GM18508 (cell line): ENCODE results near the gene IL11.
"Not testable (repeated sequence)": the region's sequence is repeated elsewhere in the genome, so short reads cannot be mapped to it uniquely, and the experiment has no call there.

ENCODE experiments used
- ATAC-seq: cut with Tn5 transposase; IDR thresholded peaks from one replicate; pipeline ENCODE4 v1.9.1; 2021; ENCODE audit warnings: moderate number of reproducible peaks; ENCODE audit not compliant: insufficient read depth, unreplicated experiment

IL11 gene

GRCh38 chr19:55339105-55339888 lies 31.0 kb downstream of the IL11 start, which contains the start of gene KMT5C:
Gene KMT5C (plus strand): TSS chr19:55339876. CDS start chr19:55341937, 2,061 bp downstream.
- ATAC-seq = peak; percentile 81

GRCh38 chr19:55336101-55336500 lies 34.2 kb downstream of the IL11 start:
- no peak for ATAC-seq

DNA sequence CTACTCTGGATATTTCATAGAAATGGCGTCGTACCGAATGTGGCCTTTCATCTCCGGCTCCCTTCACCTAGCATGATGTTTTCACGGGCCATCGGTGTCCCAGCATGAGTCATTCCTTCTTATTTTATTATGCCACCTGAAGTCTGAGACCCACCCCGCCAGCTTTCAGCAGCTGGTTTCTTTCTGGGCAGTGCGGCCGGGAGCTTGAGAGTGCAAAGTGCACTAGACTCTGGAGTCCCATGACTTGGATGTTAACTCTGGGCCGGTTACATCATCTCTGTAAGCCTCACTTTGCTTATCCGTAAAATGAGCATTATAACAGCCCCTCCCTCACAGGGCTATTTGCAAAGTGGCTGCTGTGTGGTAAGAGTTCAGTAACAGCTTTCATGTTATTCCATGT lies 36.4 kb downstream of the IL11 start:
- no peak for ATAC-seq

GRCh38 chr19:55329791-55330190 lies 40.5 kb downstream of the IL11 start:
- not testable (repeated sequence) for ATAC-seq

- ATAC-seq = not testable (repeated sequence)
Measured at GRCh38 chr19:55328774-55329318, 41.4 kb downstream of the IL11 start.

GRCh38 chr19:55325172-55325571 lies 45.1 kb downstream of the IL11 start, which contains the start of gene TMEM150B:
Gene TMEM150B (minus strand): TSS chr19:55325341. CDS start chr19:55321036, 4,305 bp downstream.
- ATAC-seq = no peak

- ATAC-seq = no peak
Measured at GRCh38 chr19:55324662-55325061, 45.6 kb downstream of the IL11 start.

DNA sequence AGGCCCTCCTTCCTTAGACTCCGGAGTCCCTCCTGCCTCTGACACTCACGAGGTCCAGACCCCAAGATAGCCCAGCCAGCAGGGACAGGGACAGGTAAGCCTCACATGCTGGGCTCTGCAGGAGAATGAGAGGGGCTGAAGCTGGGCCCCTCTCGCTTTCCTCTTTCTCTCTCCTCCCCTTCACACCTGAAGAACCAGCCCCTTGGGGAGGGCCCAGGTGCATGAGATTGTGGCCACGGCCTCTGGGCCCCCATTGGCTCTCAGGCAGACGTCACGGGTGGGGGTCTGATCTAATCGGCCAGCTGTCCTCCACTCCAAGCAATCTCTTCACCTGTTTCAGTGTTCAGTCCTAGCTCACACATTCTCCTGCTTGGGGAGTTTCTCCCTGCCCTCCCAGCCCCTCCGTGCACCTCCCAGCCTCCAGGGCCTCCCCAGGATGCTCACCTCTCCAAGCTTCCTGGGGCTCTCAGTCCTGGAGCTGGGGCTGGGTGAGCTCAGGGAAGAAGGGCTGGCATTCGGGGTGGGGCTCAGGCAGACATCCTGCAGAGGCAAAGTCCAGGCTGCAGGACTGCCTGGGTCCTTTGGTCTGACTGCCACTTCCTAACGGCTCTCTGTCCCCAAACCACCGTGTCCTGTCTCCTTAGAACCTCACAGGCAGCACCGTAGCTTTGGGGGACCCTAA lies 47.9 kb downstream of the IL11 start:
- ATAC-seq = no peak

- no peak for ATAC-seq
Measured at GRCh38 chr19:55321466-55322137, 48.7 kb downstream of the IL11 start.

DNA sequence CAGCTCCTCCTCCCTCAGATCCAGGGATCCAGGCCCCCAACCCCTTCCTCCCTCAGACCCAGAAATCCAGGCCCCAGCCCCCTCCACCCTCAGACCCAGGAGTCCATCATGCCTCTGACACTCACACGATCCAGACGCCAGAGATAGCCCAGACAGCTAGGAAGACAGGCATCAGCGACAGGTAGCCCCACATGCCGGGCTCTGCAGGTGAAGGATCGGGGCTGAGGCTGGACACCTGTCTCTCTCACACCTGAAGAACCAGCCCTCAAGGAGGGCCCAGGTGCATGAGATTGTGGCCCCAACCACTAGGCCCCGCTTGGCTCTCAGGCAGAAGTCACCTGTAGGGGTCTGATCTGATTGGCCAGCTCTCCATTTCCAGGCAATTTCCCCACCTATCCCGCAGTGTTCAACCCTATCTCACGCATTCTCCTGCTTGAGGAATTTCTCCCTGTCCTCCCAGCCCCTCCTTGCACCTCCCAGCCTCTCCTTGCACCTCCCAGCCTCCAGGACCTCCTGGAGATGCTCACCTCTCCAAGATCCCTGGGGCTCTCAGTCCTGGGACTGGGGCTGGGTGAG lies 49.3 kb downstream of the IL11 start:
- no peak for ATAC-seq

DNA sequence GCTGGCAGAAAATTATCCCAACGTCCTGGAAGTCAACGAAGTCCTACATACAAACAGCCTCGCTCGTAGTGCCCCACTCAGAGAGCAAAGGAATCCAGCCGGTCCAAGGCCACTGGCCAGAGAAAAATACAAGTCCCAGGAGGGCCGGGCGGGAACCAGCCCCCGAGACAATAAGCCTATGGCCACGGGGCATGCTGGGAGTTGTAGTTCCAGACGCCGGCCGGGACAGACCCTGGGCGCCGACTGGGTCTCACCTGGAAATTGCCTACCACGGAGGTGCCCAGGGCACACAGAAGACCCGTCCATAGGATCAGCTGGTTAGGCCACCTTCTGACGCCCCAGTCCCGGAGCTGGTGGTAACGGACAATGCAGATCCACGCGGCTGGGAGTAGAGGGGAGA lies 50.5 kb downstream of the IL11 start:
- ATAC-seq = no peak

DNA sequence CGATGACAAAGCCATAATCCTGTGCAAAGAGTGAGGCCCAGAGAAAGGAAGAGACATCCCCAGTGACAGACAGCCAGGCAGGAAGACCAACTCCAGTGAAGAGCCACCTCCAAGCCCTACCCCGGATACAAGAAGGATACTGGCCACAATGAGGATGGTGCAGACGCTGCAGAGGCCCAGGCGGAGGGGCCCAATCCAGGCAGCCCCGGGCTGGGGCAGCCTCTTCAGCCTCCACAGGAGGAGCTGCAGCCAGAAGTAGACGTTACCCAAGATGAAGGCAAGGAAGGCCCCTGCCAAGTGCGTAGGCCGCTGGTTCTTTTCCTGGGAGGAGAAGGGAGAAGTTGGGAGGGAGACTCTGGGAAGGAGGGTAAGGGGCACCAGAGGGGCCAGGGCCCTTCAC lies 53.6 kb downstream of the IL11 start:
- ATAC-seq = no peak

- no peak for ATAC-seq
Measured at GRCh38 chr19:55315956-55316525, 54.2 kb downstream of the IL11 start.

DNA sequence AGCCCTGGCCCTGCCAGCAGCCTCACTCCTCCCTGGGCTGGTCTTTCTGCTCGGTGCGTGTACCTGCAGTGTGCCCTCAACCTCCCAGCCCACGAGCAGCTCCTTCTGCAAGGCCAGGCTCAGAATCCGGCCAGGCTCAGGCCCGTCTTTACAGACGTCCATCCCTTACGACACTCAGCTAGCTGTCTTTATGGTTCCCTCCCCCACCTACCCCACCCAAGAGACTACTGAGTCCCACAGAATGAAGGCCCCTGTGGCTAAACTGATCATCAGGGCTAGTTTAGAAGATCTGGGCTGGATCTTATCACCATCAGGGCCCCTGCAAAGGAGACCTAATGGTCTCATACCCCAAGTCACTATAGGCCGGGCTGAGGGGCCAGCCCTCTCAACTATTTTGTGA lies 55.9 kb downstream of the IL11 start:
- ATAC-seq = no peak
